Measurements from ENCODE around the gene RERE.

RERE gene

DNA sequence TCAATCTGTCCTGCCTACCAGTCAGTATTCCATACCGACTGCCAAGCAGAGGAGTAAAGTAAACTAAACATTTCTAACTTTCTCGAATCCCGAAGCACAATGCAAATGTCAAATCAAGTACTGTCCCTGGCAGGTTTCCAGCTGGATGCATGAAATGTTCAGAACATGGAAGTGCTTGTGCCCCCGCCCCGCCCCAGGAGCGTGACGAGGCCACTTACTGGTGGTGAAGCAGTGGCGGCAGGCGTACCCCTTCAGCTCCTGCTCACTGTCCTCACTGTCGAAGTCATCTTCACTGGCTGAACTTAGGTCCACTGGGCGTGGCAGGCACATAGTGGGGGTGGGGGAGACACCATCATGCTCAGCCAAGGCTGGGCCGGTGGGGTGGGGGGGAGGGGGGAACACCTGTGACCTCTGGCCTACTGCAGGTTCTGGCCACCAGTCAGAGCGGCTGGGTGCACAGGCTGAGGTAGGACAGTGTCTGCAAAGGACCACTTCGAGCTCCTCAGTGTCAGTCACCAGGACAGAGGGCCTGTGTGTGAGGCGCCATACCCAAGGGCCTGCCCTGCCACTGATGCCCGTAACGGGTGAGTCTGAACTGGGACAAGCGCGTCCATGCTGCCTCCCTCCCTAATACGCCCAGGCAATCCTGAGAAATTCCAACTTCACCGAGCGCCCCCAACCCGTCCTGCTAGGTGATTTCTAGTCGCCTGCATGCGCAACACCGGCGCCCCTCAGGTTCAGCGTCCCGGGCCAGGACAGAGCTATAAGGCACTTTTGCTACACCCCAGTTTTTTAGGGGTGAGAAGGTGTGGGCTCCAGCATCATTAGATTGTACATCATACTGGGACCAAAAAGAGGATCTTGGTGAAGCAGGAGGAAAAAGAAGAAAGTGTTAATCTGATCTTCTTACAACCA is 452.7 kb downstream of the RERE start:
- Histone ChIP-seq H3K4me1 (ENCODE audit: control insufficient read depth in 2 of 2, insufficient read depth in 2 of 2, low read length in 2 of 2) (peaks cover 0 to 3% of the 10 kb centered on the region in 2 donors), H3K27ac (ENCODE audit: low read depth in 2 of 2, low read length in 2 of 2) (no peak overlapping the region), H3K4me3 (ENCODE audit: low read length in 2 of 2) (no peak overlapping the region), H3K9ac (ENCODE audit: low read depth in 1 of 2, low read length in 2 of 2) (no peak overlapping the region), H3K36me3 (ENCODE audit: control insufficient read depth in 2 of 2, insufficient read depth in 2 of 2, low read length in 2 of 2) (peaks cover 52 to 54% of the 10 kb centered on the region in 2 donors), H3K9me3 (ENCODE audit: control insufficient read depth in 2 of 2, low read length in 2 of 2) (no peaks in the 10 kb centered on the region), H3K27me3 (ENCODE audit: control insufficient read depth in 2 of 2, insufficient read depth in 2 of 2, low read length in 2 of 2) (no peaks in the 10 kb centered on the region)

DNA sequence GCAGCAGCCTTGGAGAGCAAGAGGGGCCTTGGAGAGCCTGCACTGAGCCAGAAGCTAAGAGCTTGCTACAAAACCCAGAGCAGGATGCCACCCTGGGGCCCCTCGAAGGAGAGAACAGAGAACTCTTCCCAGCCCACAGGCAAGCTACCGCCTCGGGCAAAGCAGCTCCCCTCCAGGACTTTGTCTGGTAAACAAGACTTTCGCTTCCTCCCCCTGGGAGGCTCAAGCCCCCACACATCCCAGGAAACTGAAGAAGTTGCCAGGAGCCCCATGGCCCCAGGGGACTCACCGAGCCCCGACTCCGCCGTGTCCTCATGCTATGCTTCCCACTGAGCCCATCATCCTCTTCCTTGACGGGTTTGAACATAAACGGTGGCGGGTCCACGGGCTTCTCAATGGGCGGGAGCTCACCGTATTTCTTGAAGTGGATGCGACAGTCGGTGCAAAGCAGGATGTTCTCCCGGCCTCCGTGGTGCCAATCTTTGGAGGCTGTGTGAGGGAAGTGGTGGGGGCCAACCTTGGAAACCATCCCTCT is 453.6 kb downstream of the RERE start:
- H3K27ac ChIP-seq (ENCODE audit: low read depth in 2 of 2, low read length in 2 of 2), result peak overlapping the region in 1 of 2 donors; percentile 43
- no peaks in the 10 kb centered on the region for H3K9me3 ChIP-seq (ENCODE audit: control insufficient read depth in 2 of 2, low read length in 2 of 2)
- H3K4me1 ChIP-seq (ENCODE audit: control insufficient read depth in 2 of 2, insufficient read depth in 2 of 2, low read length in 2 of 2), result peaks cover 0 to 3% of the 10 kb centered on the region in 2 donors
- H3K9ac ChIP-seq (ENCODE audit: low read depth in 1 of 2, low read length in 2 of 2), result no peak overlapping the region
- H3K27me3 ChIP-seq (ENCODE audit: control insufficient read depth in 2 of 2, insufficient read depth in 2 of 2, low read length in 2 of 2), result no peaks in the 10 kb centered on the region
- H3K4me3 ChIP-seq (ENCODE audit: low read length in 2 of 2), result no peak overlapping the region
- peaks cover 60 to 63% of the 10 kb centered on the region in 2 donors for H3K36me3 ChIP-seq (ENCODE audit: control insufficient read depth in 2 of 2, insufficient read depth in 2 of 2, low read length in 2 of 2)

DNA sequence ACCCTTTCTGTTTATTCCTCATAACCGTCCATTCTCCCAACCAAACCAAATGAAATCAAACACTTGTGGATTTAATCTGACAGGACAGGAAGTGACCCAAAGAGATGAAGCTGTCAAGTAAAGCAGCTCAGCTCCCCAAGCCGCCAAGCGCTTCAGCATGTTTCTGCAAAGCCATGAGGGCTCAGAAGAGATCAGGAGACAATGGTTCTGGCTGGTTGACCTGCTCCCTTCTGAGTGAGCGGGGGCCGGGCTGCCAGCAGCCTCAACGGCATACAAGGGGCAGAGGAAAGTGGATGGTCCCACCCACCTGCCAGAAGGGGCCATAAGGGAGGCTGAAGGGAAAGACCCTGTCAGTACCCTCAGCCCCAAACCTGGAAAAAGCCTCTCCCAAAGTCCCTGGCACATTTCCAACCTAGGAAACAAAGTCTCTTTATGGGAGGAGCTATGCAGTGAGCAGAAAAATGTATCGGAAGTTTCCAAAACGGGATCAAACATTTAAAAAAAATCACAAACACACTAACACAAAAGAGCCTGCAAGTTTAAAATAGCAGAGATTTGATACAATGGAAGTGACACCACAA is 454.2 kb downstream of the RERE start:
- Histone ChIP-seq H3K27ac (ENCODE audit: low read depth in 2 of 2, low read length in 2 of 2) (peak overlapping the region in 1 of 2 donors; percentile 43), H3K9me3 (ENCODE audit: control insufficient read depth in 2 of 2, low read length in 2 of 2) (no peaks in the 10 kb centered on the region), H3K9ac (ENCODE audit: low read depth in 1 of 2, low read length in 2 of 2) (no peak overlapping the region), H3K36me3 (ENCODE audit: control insufficient read depth in 2 of 2, insufficient read depth in 2 of 2, low read length in 2 of 2) (peaks cover 66 to 68% of the 10 kb centered on the region in 2 donors), H3K4me1 (ENCODE audit: control insufficient read depth in 2 of 2, insufficient read depth in 2 of 2, low read length in 2 of 2) (peaks cover 0 to 3% of the 10 kb centered on the region in 2 donors), H3K27me3 (ENCODE audit: control insufficient read depth in 2 of 2, insufficient read depth in 2 of 2, low read length in 2 of 2) (no peaks in the 10 kb centered on the region), H3K4me3 (ENCODE audit: low read length in 2 of 2) (no peak overlapping the region)

DNA sequence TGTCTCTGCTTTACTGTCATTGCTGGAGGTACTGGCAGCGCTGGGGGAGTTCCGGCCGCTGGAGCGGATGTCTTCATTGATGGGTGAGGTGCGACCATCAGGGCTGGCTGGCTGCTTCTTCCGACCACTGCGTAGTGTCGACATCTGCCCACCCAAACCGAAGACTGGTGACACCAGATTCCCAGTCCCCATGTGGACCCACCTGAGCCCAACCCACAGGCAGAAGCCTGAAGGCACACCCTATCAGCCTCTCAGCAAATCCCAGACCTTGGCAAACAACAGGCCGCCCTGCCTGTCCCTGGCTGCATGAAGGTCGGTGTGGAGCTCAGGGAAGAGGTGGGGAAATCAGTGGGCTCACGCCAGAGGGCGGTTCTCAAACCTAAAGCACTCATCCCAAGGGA is 454.7 kb downstream of the RERE start:
- H3K4me1 ChIP-seq (ENCODE audit: control insufficient read depth in 2 of 2, insufficient read depth in 2 of 2, low read length in 2 of 2), result peaks cover 0 to 3% of the 10 kb centered on the region in 2 donors
- H3K27me3 ChIP-seq (ENCODE audit: control insufficient read depth in 2 of 2, insufficient read depth in 2 of 2, low read length in 2 of 2), result no peaks in the 10 kb centered on the region
- H3K36me3 ChIP-seq (ENCODE audit: control insufficient read depth in 2 of 2, insufficient read depth in 2 of 2, low read length in 2 of 2), result peaks cover 72 to 73% of the 10 kb centered on the region in 2 donors
- no peaks in the 10 kb centered on the region for H3K9me3 ChIP-seq (ENCODE audit: control insufficient read depth in 2 of 2, low read length in 2 of 2)
- no peak overlapping the region for H3K27ac ChIP-seq (ENCODE audit: low read depth in 2 of 2, low read length in 2 of 2)
- H3K4me3 ChIP-seq (ENCODE audit: low read length in 2 of 2), result no peak overlapping the region
- H3K9ac ChIP-seq (ENCODE audit: low read depth in 1 of 2, low read length in 2 of 2), result no peak overlapping the region

DNA sequence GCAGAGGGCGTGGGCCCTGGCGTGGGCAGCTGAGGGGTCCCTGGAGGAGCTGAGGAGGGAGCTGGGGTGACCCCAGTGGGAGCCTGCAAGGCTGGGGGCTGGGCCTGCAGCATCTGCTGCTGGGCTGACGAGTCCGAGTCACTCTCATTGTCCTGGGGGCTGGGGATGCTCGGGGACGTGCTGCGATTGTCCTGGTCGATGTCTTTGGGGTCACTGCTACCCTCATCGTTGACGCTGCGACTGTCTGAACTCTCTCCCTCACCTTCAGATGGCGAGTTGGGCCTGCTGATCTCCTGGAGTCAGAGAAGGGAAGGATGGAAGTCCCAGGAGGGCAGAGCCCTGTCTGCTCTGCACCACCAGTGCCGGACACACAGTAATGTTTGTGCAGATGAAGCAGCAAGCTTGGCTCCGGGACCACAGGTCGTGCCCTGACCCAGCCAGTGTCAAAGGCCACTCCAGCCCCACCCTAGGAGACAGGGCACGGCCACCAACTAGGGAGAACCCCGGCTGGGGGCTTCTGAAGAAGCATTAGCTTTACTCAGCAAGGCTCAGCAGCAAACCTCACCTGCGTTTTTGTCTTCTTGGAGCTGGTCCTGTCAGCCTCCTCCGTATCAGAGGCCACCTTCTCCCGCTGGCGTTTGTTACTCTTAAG is 456.1 kb downstream of the RERE start:
- H3K4me3 ChIP-seq (ENCODE audit: low read length in 2 of 2), result no peak overlapping the region
- H3K27ac ChIP-seq (ENCODE audit: low read depth in 2 of 2, low read length in 2 of 2), result no peak overlapping the region
- peaks cover 83% of the 10 kb centered on the region in 2 donors for H3K36me3 ChIP-seq (ENCODE audit: control insufficient read depth in 2 of 2, insufficient read depth in 2 of 2, low read length in 2 of 2)
- peaks cover 0 to 3% of the 10 kb centered on the region in 2 donors for H3K4me1 ChIP-seq (ENCODE audit: control insufficient read depth in 2 of 2, insufficient read depth in 2 of 2, low read length in 2 of 2)
- no peaks in the 10 kb centered on the region for H3K9me3 ChIP-seq (ENCODE audit: control insufficient read depth in 2 of 2, low read length in 2 of 2)
- H3K9ac ChIP-seq (ENCODE audit: low read depth in 1 of 2, low read length in 2 of 2), result no peak overlapping the region
- H3K27me3 ChIP-seq (ENCODE audit: control insufficient read depth in 2 of 2, insufficient read depth in 2 of 2, low read length in 2 of 2), result no peaks in the 10 kb centered on the region

DNA sequence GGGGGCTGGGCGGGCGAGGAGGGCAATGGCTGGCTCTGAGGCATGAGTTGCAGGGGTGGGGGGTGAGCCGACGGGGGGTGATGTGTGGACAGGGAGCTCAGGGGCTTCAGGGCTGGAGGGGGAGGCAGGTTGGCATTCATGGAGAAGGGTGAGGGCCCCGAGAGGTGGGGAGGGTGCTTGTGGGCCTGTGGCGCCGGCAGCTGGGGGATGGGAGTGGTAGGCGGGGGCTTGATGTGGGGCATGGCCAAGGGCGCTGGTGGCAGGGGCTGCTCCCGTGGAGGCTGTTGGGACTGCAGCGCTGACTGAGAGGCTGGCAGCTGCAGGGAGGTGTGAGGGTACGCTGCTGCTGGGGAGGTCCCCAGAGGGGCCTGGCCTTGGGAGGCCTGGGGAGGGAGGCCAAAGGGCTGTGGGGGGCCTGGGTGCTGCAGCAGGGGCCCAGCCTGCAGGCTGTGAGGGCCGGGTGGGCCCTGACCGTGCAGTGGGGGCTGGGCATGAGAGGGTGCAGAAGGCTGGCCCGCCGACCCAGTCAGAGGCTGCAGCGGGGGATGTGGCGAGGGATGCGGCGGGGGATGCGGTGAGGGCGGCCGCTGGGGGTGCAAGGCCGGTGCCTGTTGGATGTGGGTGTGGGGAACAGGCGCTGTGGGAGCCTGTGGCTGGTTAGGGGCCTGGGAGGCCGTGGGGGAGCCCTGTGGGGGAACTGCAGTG is 456.8 kb downstream of the RERE start:
- Histone ChIP-seq H3K36me3 (ENCODE audit: control insufficient read depth in 2 of 2, insufficient read depth in 2 of 2, low read length in 2 of 2) (peaks cover 83% of the 10 kb centered on the region in 2 donors), H3K4me3 (ENCODE audit: low read length in 2 of 2) (no peak overlapping the region), H3K9ac (ENCODE audit: low read depth in 1 of 2, low read length in 2 of 2) (no peak overlapping the region), H3K9me3 (ENCODE audit: control insufficient read depth in 2 of 2, low read length in 2 of 2) (no peaks in the 10 kb centered on the region), H3K27me3 (ENCODE audit: control insufficient read depth in 2 of 2, insufficient read depth in 2 of 2, low read length in 2 of 2) (no peaks in the 10 kb centered on the region), H3K27ac (ENCODE audit: low read depth in 2 of 2, low read length in 2 of 2) (no peak overlapping the region), H3K4me1 (ENCODE audit: control insufficient read depth in 2 of 2, insufficient read depth in 2 of 2, low read length in 2 of 2) (peaks cover 0 to 3% of the 10 kb centered on the region in 2 donors)

DNA sequence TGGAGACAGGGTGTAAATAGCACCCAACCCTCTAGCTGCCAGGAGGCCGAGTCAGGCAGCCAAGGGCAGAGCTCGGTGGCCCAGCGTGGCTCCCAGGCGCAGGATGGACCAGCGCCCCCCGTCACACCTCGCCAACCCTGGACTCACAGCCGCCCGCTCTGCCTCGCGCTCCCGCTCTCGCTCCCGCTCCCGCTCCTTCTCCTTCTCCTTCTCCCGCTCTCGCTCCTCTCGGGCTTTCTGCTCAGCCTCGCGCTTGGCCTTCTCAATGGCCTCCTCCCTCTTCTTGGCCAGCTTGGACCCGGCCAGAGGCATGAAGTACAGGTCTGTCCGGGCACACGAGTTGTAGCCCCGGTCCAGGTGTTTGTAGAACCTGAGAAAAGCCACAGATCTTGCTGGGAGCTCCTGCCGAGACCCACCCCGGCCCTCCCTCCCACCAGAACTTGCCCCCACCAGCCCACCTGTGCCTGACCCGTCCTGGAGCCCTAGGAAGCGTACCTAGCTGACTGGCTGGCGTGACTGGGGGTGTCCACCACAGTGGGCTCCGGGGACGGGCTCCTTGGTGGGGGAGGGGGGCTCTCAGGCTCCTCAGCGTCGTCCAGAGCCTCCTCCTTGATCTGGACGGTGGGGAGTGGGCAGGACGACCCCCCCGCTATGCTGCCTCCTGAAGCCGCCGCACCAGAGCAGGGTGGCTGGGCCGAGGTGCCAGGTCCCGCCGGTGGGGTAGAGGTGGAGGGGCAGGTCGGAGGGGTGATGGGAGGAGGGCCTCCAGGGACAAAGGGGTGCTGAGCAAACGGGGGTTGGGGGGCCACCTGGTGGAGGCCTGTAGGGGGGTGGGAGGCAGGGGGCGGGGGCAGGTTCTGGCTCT is 457.6 kb downstream of the RERE start:
- Histone ChIP-seq H3K4me1 (ENCODE audit: control insufficient read depth in 2 of 2, insufficient read depth in 2 of 2, low read length in 2 of 2) (peaks cover 0 to 3% of the 10 kb centered on the region in 2 donors), H3K27me3 (ENCODE audit: control insufficient read depth in 2 of 2, insufficient read depth in 2 of 2, low read length in 2 of 2) (no peaks in the 10 kb centered on the region)

DNA sequence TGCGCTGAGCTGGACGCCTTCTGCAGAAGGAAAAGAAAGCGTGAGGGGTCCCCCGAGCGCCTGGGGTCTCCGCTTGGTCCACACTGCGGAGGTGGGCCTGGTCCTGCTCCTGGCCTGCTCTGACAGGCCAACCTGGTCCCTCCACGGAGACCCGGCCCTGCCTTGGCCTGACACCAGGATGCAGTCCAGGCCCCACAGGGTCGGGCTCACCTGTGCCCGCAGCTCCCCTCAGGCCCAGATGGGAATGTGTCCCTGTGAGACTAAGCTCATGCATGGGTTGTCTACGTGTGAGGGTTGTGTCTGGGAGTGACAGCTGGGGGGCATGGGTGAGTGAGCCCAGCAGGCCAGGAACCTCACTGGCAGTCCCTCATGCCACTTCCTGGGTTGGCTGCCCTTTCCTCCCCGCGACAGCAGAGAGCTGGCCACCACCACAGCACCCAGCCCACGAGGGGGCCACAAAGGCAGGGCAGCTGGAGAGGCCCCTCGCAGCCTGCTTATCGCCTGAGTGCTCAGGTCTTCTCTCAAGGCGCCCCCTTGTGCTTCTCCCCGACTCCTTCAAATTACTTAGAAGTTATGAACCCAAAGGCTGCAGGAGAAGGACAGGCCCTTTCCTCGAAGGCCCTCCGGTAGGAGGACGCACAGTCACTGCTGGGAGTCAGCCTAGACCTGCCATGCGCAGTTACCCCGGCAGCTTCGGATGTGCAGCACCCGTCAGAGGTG is 458.4 kb downstream of the RERE start:
- no peak overlapping the region for H3K27ac ChIP-seq (ENCODE audit: low read depth in 2 of 2, low read length in 2 of 2)
- no peaks in the 10 kb centered on the region for H3K27me3 ChIP-seq (ENCODE audit: control insufficient read depth in 2 of 2, insufficient read depth in 2 of 2, low read length in 2 of 2)
- peaks cover 77 to 85% of the 10 kb centered on the region in 2 donors for H3K36me3 ChIP-seq (ENCODE audit: control insufficient read depth in 2 of 2, insufficient read depth in 2 of 2, low read length in 2 of 2)
- no peak overlapping the region for H3K4me3 ChIP-seq (ENCODE audit: low read length in 2 of 2)
- H3K9me3 ChIP-seq (ENCODE audit: control insufficient read depth in 2 of 2, low read length in 2 of 2), result no peaks in the 10 kb centered on the region
- no peak overlapping the region for H3K9ac ChIP-seq (ENCODE audit: low read depth in 1 of 2, low read length in 2 of 2)
- H3K4me1 ChIP-seq (ENCODE audit: control insufficient read depth in 2 of 2, insufficient read depth in 2 of 2, low read length in 2 of 2), result peaks cover 0 to 1% of the 10 kb centered on the region in 2 donors

More for the DNA sequence above, 457.6 kb downstream of the RERE start:
- Histone ChIP-seq H3K9me3 (ENCODE audit: control insufficient read depth in 2 of 2, low read length in 2 of 2) (no peaks in the 10 kb centered on the region), H3K4me3 (ENCODE audit: low read length in 2 of 2) (no peak overlapping the region), H3K36me3 (ENCODE audit: control insufficient read depth in 2 of 2, insufficient read depth in 2 of 2, low read length in 2 of 2) (peaks cover 84% of the 10 kb centered on the region in 2 donors), H3K27ac (ENCODE audit: low read depth in 2 of 2, low read length in 2 of 2) (no peak overlapping the region), H3K9ac (ENCODE audit: low read depth in 1 of 2, low read length in 2 of 2) (no peak overlapping the region)
